NT2/D1 (cell line): Measurements from ENCODE around the gene CENPVL2.
"Not testable (repeated sequence)": the region's sequence is repeated elsewhere in the genome, so short reads cannot be mapped to it uniquely, and the experiment has no call there.

ENCODE experiments used
- DNase-seq: peaks from one replicate; pipeline ENCODE4 v3.0.0-alpha.2; 2011; ENCODE audit warnings: low read depth, low spot score
- H3K27me3 ChIP-seq: 2 replicates; pipeline ENCODE4 v1.6.0; 2011; ENCODE audit warnings: mild to moderate bottlenecking; ENCODE audit not compliant: insufficient read length, insufficient read depth
- H3K36me3 ChIP-seq: 2 replicates; pipeline ENCODE4 v1.6.1; 2011; ENCODE audit warnings: mild to moderate bottlenecking, low read length, mixed read lengths; ENCODE audit not compliant: insufficient read depth, insufficient read length
- H3K4me1 ChIP-seq: 2 replicates; pipeline ENCODE4 v1.5.1; 2011; ENCODE audit not compliant: insufficient read depth, insufficient read length
- H3K4me3 ChIP-seq: 2 replicates; pipeline ENCODE4 v1.5.1; 2011; ENCODE audit warnings: low read depth; ENCODE audit not compliant: insufficient read length
- H3K9ac ChIP-seq: 2 replicates; pipeline ENCODE4 v1.6.0; 2011; ENCODE audit warnings: low read depth; ENCODE audit not compliant: insufficient read length
- H3K9me3 ChIP-seq: 2 replicates; pipeline ENCODE4 v1.5.1; 2011; ENCODE audit warnings: mild to moderate bottlenecking, low read length; ENCODE audit not compliant: insufficient read depth
- SUZ12 ChIP-seq: IDR thresholded peaks from 2 replicates; pipeline ENCODE4 v1.6.1; 2011; ENCODE audit not compliant: insufficient read length, insufficient read depth; ENCODE audit errors: extremely low read depth
- YY1 ChIP-seq: IDR thresholded peaks from 2 replicates; pipeline ENCODE4 v1.6.1; 2011; ENCODE audit not compliant: insufficient read length, insufficient read depth
- ZNF274 ChIP-seq: IDR thresholded peaks from 2 replicates; pipeline ENCODE4 v1.6.1; 2011; ENCODE audit warnings: mild to moderate bottlenecking, low read depth, low read length

CENPVL2 gene

DNA sequence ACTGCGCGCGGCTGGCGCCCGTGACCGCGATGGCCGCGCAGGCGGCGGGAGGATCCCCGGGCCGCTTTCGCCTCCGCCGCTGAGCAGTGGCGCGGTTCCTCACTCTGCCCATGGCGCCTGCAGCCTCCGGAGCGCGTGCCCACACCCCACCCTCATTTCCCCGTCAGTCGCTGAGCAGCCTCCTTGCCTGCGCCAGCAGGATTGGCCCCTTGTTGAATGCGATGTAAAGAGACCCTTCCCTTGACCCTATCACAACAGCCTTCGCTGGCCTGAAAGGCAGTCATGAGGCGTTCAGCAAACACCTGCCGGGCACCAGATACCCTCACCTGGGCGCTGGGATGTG, at the start of gene CENPVL2:
CENPVL2 (minus strand) TSS at position 112 of the 343 bp plus-strand sequence; CDS start at position 112, 0 bp downstream.
- not testable (repeated sequence) for H3K9me3 ChIP-seq, H3K9ac ChIP-seq, H3K36me3 ChIP-seq, DNase-seq, H3K4me3 ChIP-seq, H3K4me1 ChIP-seq, H3K27me3 ChIP-seq

DNA sequence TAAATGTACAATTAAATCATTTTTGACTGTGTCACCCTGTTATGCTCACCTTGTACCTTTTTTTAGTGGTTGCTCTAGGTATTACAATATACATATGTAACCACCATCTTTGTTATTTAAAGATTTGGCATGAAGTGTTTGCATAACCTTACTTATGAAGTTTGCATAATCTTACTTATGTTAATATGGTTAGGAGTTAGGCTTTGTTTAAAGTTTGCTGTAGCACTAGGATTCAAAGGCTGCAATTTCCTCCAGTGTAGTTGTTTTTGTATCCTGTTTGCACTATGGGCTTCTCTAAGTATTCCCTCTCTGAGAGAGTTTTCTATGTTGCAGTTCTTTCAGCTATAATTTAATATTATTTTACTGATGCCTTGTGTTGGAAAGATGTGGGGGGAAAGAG, 45.6 kb upstream of the CENPVL2 start:
- peaks cover 4% of the 10 kb centered on the region for H3K4me1 ChIP-seq
- no peaks in the 10 kb centered on the region for H3K9me3 ChIP-seq
- TF ChIP-seq ZNF274 (no peak), SUZ12 (no peak)
- H3K4me3 ChIP-seq: no peak overlapping the region
- no peak for DNase-seq
- H3K9ac ChIP-seq: no peak overlapping the region
- H3K27me3 ChIP-seq: no peaks in the 10 kb centered on the region
- no peaks in the 10 kb centered on the region for H3K36me3 ChIP-seq

DNA sequence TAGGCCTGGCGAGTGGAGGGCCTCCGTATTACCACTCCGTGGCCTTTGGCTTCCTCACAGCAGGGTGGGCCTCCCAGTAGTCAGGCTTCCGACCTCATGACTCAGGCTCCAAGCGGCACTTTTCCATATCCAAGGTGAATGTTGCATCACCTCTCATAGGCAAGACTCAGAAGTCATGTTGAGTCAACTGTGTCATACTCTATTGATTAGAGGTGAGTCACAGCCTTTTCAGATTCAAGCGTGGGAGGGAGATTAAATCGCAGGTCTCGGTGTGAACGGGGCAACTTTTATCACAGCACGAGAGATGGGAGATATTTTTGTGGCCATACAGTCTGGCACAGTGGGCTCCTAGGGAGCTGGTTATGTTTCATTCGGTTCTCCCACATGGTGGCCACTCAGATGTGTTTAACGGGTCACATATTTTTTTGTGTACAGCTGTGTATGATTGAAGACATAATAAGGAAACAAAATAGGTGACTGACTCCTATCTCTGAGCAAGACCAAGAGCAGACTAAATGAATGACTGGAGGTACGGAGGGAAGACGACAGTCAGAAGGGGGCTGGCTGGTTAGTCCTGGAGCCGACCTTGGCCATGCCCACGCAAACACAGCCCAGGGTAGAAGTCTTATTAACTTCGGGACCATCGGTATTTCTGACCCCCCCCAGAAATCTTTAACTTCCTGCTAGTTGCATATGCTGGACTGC, 30.5 kb upstream of the CENPVL2 start:
- H3K36me3 ChIP-seq, H3K9me3 ChIP-seq, DNase-seq, H3K27me3 ChIP-seq, H3K4me3 ChIP-seq, H3K4me1 ChIP-seq, H3K9ac ChIP-seq: not testable (repeated sequence)

DNA sequence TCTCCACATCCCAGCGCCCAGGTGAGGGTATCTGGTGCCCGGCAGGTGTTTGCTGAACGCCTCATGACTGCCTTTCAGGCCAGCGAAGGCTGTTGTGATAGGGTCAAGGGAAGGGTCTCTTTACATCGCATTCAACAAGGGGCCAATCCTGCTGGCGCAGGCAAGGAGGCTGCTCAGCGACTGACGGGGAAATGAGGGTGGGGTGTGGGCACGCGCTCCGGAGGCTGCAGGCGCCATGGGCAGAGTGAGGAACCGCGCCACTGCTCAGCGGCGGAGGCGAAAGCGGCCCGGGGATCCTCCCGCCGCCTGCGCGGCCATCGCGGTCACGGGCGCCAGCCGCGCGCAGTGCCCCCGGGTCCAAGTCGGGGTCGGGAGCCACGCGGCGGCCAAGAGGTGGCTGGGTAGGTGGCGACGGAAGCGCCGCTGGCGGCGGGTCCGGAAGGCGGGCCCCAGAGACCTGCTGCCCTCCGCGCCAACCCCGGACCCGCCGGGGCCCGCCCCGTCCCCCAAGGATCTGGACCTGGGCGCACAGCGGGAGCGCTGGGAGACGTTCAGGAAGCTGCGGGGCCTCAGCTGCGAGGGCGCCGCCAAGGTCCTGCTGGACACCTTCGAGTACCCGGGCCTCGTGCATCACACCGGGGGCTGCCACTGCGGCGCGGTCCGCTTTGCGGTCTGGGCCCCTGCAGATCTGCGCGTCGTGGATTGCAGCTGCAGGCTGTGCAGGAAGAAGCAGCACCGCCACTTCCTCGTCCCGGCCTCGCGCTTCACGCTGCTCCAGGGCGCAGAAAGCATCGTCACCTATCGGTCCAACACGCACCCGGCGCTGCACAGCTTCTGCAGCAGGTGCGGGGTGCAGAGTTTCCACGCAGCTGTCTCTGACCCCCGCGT, 27.9 kb upstream of the CENPVL2 start, which contains the start of gene CENPVL1:
CENPVL1 (plus strand) TSS at position 236 of the 888 bp plus-strand sequence; CDS start at position 236, 0 bp downstream.
- not testable (repeated sequence) for H3K9me3 ChIP-seq, H3K9ac ChIP-seq, DNase-seq, H3K27me3 ChIP-seq, H3K4me1 ChIP-seq, H3K4me3 ChIP-seq, H3K36me3 ChIP-seq

DNA sequence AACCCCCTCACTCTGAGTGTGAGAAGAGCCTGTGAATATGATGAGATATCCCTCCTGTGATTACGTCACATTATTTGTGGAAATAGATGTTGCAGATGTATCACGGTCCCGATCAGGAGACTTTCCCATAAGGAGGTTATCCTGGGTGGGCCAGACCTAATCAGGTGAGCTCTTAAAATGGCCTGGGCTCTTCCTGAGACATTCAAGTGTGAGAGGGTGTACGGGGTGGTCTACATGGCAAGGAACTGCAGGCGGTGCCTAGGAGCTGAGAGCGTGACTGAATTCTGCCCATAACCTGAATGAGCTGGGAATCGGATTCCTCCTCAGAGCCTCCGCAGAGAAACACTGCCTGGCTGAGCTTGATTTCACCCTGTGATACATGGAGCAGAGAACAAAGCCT, 14.8 kb upstream of the CENPVL2 start:
- H3K4me3 ChIP-seq: no peak overlapping the region
- H3K4me1 ChIP-seq: no peaks in the 10 kb centered on the region
- DNase-seq: no peak
- H3K27me3 ChIP-seq: no peaks in the 10 kb centered on the region
- no peaks in the 10 kb centered on the region for H3K9me3 ChIP-seq
- TF ChIP-seq SUZ12 (no peak), YY1 (no peak), ZNF274 (no peak)
- H3K9ac ChIP-seq: no peak overlapping the region
- no peaks in the 10 kb centered on the region for H3K36me3 ChIP-seq

DNA sequence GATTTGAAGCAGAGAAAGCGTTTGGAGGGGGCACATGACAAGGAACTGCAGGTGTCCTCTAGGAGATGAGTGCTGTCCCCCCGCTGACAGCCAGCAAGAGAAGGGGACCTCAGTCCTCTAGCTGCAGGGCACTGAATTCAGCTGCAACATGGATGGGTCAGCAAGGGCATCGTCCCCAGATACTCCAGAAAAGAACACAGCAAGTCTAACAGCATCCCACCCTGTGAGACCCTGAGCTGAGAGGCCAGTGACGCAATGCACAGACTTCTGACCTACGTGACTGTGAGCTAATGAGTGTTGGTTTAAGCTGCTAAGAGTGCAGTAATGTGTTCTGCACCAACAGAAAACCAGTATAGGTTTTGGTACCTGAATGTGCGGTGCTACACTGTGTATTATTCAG, 11.6 kb upstream of the CENPVL2 start:
- Histone ChIP-seq H3K9ac (no peak overlapping the region), H3K36me3 (no peaks in the 10 kb centered on the region), H3K27me3 (no peaks in the 10 kb centered on the region), H3K4me3 (no peak overlapping the region), H3K9me3 (no peaks in the 10 kb centered on the region), H3K4me1 (no peaks in the 10 kb centered on the region)
- DNase-seq: no peak
- TF ChIP-seq SUZ12: no peak
- no peak for TF ChIP-seq YY1
- TF ChIP-seq ZNF274: no peak

DNA sequence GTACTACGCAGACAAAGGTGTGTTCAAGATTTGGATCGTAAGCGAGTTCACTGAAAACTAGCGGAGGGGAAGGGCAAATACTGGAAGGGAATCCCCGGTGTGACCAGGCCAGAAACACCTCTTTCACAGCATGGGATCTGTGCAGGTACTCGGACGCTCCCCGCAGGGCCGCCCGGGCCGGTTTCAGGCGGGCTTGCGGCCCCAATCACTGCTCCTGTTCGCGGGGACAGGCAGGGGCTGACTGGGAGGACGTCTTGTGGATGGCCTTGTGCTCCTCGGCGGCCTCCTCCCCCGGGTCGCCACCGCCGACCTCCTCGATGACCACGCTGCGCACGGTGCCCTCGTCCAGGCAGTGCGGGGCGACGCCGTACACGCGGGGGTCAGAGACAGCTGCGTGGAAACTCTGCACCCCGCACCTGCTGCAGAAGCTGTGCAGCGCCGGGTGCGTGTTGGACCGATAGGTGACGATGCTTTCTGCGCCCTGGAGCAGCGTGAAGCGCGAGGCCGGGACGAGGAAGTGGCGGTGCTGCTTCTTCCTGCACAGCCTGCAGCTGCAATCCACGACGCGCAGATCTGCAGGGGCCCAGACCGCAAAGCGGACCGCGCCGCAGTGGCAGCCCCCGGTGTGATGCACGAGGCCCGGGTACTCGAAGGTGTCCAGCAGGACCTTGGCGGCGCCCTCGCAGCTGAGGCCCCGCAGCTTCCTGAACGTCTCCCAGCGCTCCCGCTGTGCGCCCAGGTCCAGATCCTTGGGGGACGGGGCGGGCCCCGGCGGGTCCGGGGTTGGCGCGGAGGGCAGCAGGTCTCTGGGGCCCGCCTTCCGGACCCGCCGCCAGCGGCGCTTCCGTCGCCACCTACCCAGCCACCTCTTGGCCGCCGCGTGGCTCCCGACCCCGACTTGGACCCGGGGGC, 567 bp downstream of the CENPVL2 start:
- not testable (repeated sequence) for H3K4me1 ChIP-seq, H3K27me3 ChIP-seq, H3K9me3 ChIP-seq, H3K9ac ChIP-seq, DNase-seq, H3K36me3 ChIP-seq, H3K4me3 ChIP-seq

DNA sequence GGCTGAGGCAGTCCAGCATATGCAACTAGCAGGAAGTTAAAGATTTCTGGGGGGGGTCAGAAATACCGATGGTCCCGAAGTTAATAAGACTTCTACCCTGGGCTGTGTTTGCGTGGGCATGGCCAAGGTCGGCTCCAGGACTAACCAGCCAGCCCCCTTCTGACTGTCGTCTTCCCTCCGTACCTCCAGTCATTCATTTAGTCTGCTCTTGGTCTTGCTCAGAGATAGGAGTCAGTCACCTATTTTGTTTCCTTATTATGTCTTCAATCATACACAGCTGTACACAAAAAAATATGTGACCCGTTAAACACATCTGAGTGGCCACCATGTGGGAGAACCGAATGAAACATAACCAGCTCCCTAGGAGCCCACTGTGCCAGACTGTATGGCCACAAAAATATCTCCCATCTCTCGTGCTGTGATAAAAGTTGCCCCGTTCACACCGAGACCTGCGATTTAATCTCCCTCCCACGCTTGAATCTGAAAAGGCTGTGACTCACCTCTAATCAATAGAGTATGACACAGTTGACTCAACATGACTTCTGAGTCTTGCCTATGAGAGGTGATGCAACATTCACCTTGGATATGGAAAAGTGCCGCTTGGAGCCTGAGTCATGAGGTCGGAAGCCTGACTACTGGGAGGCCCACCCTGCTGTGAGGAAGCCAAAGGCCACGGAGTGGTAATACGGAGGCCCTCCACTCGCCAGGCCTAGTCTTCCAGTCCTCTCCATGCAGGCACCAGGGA, 2.8 kb downstream of the CENPVL2 start:
- not testable (repeated sequence) for H3K36me3 ChIP-seq, H3K4me1 ChIP-seq, H3K27me3 ChIP-seq, H3K9me3 ChIP-seq, H3K4me3 ChIP-seq, DNase-seq, H3K9ac ChIP-seq
